Endothelial cell of umbilical vein (primary cell): ENCODE measurements around the gene TEX53.

ENCODE experiments used
- JUN ChIP-seq: IDR thresholded peaks from 2 replicates; pipeline ENCODE4 v1.6.1; 2011; ENCODE audit warnings: borderline replicate concordance, low read depth; ENCODE audit not compliant: insufficient read length, insufficient read depth
- MYC ChIP-seq: IDR thresholded peaks from one replicate; pipeline ENCODE4 v1.6.1; 2011; ENCODE audit warnings: mild to moderate bottlenecking, low read depth, low read length
- POLR2A ChIP-seq: IDR thresholded peaks from 2 replicates; pipeline ENCODE4 v1.6.1; 2012; ENCODE audit warnings: low read depth, mild to moderate bottlenecking, control low read depth, low read length
- TF ChIP-seq, protein P1 (sequence below), 2 donors: IDR thresholded peaks; 1 replicate in 1 of 2; 2 replicates in 1 of 2; pipeline ENCODE4 v1.5.1; 2011; ENCODE audit warnings: low read length in 2 of 2, mild to moderate bottlenecking in 2 of 2, moderate library complexity in 2 of 2, control low read depth in 1 of 2, inconsistent platforms in 1 of 2, low read depth in 1 of 2; ENCODE audit not compliant: insufficient read depth in 1 of 2; ENCODE audit errors: extremely low read depth in 1 of 2

DNA sequence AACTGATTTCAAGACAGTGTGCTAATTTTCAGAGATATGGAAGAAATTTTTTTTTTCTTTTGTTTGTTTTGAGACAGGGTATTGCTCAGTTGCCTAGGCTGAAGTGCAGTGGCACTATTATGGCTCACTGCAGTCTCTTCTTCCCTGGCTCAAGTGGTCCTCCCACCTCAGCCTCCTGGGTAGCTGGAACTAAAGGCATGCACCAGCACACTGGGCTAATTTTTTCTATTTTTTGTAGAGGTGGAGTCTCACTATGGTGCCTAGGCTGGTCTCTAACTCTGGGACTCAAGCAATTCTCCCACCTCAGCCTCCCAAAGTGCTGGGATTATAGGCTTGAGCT, 34.3 kb upstream of the TEX53 start:
- TF ChIP-seq, protein P1, sequence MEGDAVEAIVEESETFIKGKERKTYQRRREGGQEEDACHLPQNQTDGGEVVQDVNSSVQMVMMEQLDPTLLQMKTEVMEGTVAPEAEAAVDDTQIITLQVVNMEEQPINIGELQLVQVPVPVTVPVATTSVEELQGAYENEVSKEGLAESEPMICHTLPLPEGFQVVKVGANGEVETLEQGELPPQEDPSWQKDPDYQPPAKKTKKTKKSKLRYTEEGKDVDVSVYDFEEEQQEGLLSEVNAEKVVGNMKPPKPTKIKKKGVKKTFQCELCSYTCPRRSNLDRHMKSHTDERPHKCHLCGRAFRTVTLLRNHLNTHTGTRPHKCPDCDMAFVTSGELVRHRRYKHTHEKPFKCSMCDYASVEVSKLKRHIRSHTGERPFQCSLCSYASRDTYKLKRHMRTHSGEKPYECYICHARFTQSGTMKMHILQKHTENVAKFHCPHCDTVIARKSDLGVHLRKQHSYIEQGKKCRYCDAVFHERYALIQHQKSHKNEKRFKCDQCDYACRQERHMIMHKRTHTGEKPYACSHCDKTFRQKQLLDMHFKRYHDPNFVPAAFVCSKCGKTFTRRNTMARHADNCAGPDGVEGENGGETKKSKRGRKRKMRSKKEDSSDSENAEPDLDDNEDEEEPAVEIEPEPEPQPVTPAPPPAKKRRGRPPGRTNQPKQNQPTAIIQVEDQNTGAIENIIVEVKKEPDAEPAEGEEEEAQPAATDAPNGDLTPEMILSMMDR (IDR thresholded peaks at IDR 0.05; ENCODE audit: extremely low read depth in 1 of 2, insufficient read depth in 1 of 2, low read depth in 1 of 2, low read length in 2 of 2): no peak
- TF ChIP-seq MYC (no peak), JUN (no peak), POLR2A (no peak)
